ENCODE results near the gene TPSG1.
"Not testable (repeated sequence)": the region's sequence is repeated elsewhere in the genome, so short reads cannot be mapped to it uniquely, and the experiment has no call there.

DNA sequence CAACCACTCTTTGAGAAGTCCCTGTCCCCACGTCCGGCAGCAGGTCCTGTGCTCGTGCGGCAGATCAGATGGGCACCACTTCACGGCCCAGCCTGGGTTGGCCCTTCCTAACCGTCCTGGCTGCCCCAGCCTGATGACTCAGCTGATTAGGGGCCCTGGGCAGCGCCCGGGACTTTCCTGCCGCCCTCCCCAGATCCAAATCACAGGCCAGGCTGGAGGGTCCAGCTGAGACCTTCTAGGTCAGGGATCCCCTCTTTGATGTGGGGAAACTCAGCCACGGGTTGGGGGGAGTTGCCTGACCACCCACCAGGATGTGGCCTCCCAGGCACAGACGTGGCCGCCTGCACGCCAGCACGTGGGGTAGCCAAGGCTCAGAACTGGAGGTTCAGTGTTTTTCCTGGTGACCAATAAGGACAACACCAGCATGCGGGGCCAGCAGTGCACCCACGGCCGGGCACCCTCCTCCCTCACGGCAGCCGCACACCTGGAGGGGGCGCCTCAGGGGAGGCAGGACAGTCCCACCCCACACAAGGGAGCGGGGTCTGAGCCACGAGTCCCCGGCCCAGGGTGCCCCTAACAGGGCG, 752 bp upstream of the TPSG1 start:
- TF ChIP-seq, protein P1, sequence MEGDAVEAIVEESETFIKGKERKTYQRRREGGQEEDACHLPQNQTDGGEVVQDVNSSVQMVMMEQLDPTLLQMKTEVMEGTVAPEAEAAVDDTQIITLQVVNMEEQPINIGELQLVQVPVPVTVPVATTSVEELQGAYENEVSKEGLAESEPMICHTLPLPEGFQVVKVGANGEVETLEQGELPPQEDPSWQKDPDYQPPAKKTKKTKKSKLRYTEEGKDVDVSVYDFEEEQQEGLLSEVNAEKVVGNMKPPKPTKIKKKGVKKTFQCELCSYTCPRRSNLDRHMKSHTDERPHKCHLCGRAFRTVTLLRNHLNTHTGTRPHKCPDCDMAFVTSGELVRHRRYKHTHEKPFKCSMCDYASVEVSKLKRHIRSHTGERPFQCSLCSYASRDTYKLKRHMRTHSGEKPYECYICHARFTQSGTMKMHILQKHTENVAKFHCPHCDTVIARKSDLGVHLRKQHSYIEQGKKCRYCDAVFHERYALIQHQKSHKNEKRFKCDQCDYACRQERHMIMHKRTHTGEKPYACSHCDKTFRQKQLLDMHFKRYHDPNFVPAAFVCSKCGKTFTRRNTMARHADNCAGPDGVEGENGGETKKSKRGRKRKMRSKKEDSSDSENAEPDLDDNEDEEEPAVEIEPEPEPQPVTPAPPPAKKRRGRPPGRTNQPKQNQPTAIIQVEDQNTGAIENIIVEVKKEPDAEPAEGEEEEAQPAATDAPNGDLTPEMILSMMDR (IDR thresholded peaks at IDR 0.05 in 8 of 11, conservative IDR thresholded peaks at IDR 0.05 in 3 of 11): not testable (repeated sequence)
- TF ChIP-seq POLR2A (IDR thresholded peaks at IDR 0.05): not testable (repeated sequence)
